Measurements from ENCODE around the gene GPR34.

- TF ChIP-seq RCOR1 (IDR thresholded peaks at IDR 0.05; ENCODE audit: low read depth, low read length) (no peak), MAZ (IDR thresholded peaks at IDR 0.05; ENCODE audit: borderline replicate concordance, low read depth, low read length) (no peak), NR3C1 (IDR thresholded peaks at IDR 0.05) (no peak), USF2 (IDR thresholded peaks at IDR 0.05) (no peak)
Observed at GRCh38 chrX:41655631-41656030, 33.1 kb upstream of the GPR34 start.

Data from A549 (cell line).